Measurements from ENCODE around the gene GRID2.

The GRID2 gene

DNA sequence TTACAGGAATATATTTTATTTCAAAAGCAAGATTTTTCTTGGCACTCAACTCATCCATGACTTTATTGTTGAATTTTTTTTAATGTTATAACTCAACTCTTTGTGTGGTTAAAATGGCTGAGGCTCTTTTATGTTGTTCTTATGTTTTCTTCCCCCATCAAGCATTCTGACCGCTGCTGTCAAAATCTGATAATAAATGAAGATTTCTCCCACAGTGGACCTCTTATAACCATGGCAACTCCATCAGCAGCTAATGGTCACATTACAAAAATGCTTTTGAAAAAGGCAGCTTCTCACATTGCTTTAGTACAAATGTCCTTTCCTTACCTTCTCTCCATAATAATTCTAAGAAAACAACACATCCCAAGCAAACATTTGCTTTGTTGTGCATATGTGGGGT is 1428.7 kb downstream of the GRID2 start:
- no peak for DNase-seq (ENCODE audit: low read depth in 2 of 2, low spot score in 1 of 2)

DNA sequence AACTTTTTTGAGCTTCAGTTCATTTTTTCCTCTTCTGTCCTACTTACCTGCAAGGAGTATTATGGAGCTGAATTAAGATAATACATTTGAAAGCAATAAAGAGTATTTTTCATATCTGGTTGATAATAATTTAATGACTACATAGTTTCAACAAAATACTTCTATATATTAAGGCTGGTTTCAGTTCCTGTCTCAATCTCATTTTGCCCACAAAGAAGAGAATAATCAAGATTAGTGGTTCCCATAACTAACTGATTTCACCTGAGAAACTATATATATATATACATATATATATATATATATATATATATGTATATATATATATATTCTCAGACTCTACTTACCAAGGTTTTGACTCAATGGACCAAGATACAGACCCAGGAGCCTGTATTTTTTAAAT is 1437.1 kb downstream of the GRID2 start:
- no peak for DNase-seq (ENCODE audit: low read depth in 2 of 2, low spot score in 1 of 2)

DNA sequence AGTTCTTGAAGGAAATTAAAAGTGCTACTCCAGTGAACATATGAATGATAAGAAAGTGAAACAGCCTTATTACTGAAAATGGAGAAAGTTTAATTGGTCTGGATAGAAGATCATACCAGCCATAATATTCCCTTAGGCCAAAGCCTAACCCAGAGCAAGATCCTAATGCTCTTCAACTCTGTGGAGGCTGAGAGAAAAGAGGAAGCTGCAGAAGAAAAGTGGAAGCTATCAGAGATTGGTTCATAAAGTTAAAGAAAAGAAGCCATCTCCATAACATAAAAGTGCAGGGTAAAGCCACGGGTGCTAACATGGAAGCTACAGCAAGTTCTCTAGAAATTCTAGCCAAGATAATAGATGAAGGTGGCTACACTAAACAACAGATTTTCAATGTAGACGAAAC is 1439.3 kb downstream of the GRID2 start:
- no peak for DNase-seq (ENCODE audit: low read depth in 2 of 2, low spot score in 1 of 2)

DNA sequence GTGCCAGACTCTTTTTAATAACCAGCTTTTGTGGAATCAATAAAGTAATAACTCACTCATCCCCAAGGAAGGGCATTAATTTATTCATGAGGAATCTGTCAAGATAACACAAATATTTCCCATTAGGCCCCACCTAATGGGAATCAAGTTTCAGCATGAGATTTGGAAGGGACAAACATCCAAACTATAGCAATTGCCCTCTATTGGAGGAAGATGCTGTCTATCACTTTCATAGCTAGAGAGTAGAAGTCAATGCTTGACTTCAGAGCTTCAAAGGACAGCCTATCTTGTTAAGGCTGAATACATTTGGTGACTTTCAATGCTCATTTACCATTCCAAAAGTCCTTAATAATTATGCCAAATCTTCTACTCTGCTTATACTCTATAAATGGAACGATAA is 1439.9 kb downstream of the GRID2 start:
- no peak for DNase-seq (ENCODE audit: low read depth in 2 of 2, low spot score in 1 of 2)

DNA sequence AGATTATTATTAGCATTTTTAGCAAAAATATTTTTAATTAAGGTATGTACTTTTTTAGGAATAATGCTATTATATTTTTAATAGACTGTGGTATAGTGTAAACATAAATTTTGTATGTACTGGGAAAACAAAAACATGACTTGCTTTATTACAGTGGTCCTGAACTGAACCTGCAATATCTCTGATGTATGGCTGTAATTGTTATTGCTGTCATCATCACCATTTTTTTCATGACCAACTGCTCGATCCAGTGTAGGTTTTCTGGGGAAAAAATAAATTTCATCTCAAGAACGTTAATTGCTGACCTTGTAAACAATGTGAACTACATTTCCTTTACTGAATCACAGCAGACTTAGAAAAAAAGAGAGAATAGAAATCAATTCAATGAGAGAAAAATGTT is 1441.2 kb downstream of the GRID2 start:
- no peak for DNase-seq (ENCODE audit: low read depth in 2 of 2, low spot score in 1 of 2)

DNA sequence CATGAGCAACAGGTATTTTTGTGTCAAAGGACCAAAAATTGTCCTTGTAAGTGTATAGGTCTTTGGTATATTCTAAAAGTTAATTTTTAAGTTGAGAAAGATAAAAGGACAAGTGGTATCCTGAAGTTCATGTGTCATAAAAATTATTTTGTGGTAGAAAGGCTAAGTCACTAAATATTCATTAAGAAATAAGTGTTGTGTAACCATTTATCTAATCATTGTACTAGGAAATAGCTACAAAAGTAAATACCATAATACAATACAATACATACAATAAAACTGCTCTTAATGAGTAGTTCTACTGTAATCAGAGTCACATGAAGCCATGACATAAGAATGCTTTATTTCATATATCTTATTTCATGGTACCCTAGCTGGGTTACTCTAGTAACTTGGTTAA is 1442.3 kb downstream of the GRID2 start:
- no peak for DNase-seq (ENCODE audit: low read depth in 2 of 2, low spot score in 1 of 2)

DNA sequence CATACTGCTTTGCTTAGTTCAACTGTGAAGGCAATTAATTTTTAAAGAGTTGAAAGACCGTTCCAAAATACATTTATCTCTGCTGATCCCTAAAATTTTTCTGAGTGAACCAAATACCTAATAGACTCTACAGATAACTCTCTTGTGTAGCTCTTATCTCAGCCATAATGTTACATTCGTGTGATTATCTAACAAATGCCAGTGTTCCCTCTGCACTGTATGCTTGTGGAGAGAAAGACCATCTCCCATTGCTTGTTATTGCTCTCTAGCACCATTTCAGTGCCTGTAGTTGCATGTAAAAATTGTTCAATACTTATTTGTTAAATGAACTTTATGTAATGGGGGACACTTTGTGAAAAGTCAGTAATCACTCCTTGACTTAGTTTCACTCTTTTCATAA is 1443.5 kb downstream of the GRID2 start:
- no peak for DNase-seq (ENCODE audit: low read depth in 2 of 2, low spot score in 1 of 2)

DNA sequence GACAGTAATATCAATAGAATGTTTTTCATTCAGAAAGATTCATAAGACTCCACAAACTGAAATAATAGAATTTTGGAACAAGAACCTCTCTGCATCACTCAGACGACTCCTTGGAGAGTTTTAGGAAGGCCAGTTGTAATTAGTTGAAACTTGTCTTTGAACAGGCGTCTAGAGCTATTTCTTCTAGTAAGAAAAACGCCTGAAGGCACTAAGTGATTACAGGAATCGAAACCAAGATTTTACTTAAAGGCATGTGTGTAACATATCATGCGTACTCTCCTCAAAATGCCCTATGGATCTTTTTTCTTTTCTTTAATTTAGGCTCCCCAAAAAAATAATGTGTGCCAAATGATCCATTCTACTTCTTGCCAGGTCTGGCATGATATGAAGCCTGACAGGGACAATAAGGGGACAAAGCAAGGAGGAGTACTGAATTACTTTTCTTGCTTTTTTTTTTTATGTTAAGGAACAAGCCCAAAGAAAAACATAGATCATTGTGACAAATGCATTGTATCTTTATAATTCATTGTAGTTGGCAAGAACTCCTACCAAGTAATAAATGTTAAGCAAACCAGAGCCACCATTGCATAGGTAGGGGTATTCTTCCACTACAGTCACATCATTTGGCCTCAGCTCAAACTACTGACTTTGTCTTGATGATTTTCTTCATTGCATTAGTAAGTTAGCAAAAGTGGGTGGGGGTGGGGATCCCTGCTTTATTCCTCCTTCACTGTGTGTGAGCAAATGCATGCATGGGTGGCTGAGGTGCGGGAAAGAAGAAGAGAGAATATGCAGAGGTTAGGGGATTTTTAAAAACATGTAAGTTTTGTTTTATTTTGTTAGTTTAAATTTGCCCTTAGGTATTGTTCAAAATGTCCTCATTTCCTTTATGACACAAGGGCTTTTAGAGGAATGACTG is 1444.9 kb downstream of the GRID2 start:
- no peak for DNase-seq (ENCODE audit: low read depth in 2 of 2, low spot score in 1 of 2)

DNA sequence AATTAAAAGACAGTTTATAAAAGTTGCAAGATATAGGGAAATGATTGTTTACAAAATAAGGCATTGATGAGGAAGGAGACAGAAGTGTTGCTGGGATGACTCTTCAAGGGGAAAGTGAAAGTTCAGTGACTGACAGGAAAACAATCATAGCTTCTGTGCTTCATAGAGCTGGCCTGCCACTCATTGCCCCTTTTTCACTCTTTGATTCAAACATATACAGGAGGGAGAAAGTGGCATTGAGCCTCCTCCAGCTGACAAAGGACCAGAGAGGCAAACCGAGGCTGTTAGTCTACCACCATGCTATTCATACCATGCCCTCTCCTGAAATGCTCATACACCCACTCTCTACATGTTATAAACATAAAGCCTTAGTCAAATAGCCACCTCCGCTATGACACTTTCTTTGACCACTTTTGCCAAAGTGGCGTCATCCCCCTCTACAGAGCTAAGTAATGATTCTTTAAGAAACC is 1445.6 kb downstream of the GRID2 start:
- DNase-seq (ENCODE audit: low read depth in 2 of 2, low spot score in 1 of 2), result no peak

DNA sequence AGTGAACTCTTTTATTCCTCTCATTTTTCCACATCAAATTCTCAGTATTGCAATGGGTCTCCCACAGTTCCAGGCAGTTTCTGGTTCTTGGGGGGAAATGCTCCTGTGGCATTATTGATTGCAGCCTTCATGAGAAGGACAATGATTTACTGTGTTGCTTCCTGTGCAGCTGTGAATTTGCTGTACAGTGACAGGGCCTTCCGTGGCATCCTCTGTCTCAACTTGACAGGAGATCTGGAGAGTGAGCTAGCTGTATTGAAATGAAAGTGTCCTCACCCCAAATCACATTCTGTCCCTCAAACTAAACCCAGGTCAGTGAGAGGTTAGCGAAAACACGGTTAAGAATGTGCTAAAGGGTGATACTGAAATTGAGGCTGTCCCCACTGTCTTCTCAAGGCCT is 1447.6 kb downstream of the GRID2 start:
- DNase-seq (ENCODE audit: low read depth in 2 of 2, low spot score in 1 of 2), result no peak

DNA sequence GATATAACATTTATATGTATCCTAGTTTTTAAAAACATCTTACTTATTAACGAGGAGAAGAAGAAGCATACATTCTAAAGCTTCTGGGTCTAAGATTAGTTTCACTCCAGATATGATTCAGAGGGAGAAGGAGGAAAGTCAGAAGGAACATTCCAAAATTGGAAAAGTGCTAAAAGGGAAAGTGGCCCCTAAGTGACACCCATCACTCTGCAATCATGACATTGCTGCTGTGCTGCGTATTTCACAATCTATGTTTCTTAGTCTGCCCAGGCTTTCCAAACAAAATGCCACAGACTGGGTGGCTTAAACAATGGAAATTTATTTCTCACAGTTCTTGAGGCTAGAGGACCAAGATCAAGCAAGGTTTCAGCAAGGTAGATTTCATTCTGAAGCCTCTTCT is 1452.3 kb downstream of the GRID2 start:
- no peak for DNase-seq (ENCODE audit: low read depth in 2 of 2, low spot score in 1 of 2)

DNA sequence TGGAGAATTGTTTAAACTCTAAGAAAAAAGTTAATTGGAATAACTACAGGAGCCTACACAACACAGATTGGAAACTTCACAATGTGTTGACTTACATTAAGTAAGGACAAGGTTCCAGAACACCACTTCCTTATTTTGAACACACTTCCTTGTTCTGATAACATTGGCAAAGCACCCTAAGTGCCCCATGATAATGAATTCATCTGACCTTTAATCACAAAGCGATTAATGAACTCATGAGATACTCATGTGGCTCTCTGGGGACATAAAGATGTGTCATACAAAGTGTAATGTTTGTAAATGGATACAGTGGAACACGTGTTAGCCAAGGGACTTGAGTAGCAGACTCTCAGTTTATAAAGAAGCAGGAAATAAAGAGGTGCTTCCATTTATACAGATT is 1455.7 kb downstream of the GRID2 start:
- DNase-seq (ENCODE audit: low read depth in 2 of 2, low spot score in 1 of 2), result no peak

DNA sequence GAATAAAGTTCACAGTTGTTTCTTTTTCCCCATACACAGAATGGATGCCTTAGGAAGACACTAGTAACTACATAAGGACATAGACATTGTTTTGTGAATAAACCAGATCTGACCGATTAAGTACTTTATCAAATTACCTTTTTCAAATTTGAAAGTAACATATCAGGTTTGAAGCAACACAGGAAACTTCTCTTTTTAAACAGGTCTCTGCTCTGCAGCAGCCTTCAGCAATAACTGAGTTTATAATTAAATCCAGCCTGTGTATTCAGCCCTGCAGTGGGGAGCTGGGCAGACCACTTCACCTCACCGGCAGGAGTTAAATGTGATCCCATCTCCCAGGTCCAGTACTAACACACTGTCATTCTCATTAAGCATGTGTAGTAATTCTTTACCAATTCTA is 1456.5 kb downstream of the GRID2 start:
- DNase-seq (ENCODE audit: low read depth in 2 of 2, low spot score in 1 of 2), result no peak

DNA sequence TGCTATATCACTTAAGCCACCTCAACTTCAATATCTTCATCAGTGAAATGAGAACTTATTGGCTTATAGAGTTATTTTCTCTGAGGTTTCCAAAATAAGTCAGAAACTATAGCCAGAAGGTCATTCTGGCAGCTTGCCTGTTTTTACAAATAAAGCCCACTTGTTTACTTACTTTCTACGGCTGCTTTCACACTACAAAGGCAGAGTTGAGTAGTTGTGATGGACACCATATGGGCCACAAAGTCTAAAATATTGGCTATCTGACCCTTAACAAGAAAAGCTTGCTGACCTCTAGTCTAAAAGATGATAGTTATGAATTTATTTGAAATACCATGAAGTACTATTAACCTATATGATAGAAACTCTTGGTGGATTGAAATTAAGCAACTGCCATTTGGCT is 1457.5 kb downstream of the GRID2 start:
- no peak for DNase-seq (ENCODE audit: low read depth in 2 of 2, low spot score in 1 of 2)

DNA sequence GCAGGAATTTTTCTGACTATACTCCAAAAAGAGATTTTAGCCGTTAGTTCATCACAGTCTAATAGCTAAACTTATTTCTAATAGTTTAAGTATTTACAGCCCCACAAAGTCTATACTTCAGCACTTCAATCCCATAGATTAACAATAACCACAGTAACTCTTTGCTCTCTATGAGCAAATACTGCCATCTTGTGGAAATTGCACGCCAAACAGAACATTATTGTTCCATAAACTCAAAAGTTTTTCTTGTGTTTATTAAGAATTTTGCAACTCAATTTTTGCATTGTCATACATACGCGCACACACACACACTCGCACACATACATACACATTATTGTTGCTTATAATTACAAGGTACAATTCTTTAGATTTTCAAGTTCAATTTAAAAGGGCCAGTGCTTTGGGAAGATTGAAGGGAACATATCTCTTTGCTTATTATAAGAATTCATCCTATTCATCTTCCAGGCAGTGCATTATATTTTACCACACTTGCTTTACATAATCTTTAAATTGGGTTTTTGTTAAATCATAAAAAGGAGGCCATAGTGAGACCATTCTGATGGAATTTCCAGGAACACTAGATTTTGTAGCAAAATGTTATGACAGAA is 1461.0 kb downstream of the GRID2 start:
- no peak for DNase-seq (ENCODE audit: low read depth in 2 of 2, low spot score in 1 of 2)

DNA sequence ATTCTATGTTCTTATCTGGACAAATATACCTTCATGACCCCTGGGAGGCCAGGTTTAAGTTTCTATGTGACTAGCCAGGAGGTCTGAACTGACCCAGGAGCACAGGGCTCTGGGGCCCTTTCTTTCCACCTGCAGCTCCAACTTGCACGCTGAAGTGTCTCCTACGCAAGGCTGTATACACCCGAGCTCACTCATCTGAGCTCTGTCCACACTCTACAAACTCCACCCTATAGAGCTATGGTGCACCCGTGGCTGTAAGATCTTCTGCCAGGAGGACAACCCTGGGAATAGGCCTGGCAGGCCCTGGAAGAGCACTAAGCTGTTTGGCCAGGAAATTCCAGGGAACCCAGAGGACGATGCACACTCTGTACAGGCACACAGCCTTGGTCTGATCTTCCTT is 1464.2 kb downstream of the GRID2 start:
- no peak for DNase-seq (ENCODE audit: low read depth in 2 of 2, low spot score in 1 of 2)

DNA sequence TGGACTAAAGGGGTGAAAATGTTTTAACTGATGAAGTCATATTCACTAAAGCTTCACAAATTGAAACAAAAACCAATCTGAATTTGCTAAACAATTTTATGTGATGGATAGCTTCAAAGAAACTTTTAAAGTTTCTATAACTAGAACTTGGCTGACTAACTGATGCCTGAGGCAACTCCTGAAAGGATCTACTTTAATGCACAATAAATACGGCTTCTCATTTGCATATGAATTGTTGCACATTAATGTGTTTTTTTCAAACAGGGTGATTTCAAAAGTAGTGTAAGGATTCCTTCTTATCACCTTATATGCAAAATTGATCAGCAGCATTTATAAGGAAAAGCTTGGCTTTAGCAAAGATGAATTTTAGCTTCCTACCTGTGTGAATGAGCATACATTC is 1466.4 kb downstream of the GRID2 start:
- DNase-seq (ENCODE audit: low read depth in 2 of 2, low spot score in 1 of 2), result no peak

DNA sequence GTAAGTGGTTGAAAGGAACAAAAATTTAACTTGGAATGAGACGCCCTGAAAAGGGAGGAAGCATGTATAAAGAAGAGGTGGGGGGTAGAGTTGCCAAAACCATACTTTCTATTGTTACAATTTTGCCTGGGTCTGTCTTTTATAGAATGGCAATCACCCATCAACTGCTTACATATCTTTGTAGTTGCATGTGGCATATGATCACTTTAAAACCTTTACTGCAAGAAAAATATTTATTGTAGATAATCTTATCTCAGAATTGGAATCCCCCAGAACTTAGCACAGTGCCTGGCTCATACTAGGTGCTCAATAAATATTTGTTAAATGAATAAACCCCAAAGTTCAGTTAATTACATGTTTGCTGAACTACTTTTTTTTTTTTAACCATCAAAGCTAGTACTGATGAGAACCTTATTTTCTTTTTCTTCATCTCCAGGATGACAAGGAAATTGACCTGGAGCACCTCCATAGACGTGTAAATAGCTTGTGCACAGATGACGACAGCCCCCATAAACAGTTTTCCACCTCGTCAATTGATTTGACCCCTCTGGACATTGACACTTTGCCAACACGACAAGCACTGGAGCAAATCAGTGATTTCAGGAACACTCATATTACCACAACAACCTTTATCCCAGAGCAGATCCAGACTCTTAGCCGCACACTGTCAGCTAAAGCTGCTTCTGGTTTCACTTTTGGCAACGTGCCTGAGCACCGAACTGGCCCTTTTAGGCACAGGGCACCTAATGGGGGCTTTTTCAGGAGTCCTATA is 1468.1 kb downstream of the GRID2 start:
- DNase-seq (ENCODE audit: low read depth in 2 of 2, low spot score in 1 of 2), result no peak

DNA sequence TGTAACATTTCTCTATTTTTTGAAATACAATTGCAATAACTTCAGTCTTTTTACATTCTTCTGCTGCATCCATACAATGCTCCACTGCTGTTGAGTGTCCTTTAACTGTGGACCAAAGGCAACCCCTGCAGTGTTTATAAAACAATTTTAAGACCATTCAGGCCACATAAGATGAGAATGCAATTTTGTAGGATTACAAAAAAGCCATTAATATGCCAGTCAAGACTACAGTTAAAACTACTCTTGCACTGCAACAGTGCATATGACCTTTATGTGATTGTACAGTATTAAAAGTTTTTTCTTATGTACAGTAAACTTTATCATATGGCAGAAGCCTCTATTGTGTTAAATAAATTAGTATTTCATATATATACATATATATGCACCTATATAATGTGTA is 1469.1 kb downstream of the GRID2 start:
- DNase-seq (ENCODE audit: low read depth in 2 of 2, low spot score in 1 of 2), result no peak

DNA sequence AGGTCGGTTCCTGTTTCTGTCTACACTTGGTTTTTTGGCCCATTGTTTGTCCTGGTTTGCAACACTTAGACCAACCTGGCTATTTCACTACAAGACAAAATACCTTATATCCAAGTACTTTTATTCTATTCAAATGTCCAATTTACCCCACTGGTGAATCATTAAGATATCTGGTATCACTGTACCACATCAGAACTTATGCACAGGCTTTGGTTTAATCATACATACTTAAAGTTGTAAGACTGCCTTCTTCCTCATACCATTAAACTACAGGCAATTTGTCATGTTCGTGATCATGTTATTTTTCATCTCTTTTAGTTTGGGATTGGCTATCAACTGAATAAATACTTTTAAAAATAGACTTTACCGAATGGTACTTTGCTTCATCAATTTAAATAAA is 1471.8 kb downstream of the GRID2 start:
- no peak for DNase-seq (ENCODE audit: low read depth in 2 of 2, low spot score in 1 of 2)

DNA sequence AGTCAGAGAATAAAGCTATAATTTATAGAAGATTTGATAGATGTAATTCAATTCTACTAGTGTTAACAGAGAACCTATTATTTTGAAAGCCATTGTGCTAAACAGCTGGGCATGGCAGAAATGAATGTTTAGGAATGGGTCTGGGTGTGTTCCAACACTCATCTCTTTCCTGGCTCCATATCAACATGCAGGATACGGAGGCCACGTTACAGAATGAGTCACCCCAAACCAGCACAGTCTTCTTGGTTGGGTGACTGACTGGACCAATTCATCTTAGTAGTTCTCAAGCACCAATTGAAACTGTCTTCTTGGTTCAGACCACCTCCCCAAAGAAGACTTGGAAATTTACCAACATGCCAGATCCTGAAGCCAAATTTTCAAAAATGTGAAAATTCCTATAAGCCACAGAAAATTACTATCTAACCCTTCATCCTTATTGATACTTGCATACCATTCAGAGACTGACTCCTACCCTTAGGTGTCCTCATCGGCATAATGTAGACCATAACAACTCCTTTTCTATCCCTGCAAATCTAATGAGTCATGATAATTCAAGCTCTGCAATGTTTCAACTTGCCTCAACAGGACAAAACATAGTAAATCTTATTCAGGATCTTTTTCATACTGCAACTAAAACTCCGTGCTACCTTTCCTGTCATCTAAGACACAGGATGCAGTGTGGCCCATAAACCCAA is 1472.8 kb downstream of the GRID2 start:
- DNase-seq (ENCODE audit: low read depth in 2 of 2, low spot score in 1 of 2), result no peak

Data from stimulated activated CD8-positive, alpha-beta memory T cell treated with anti-CD3 and anti-CD28 coated beads, Interleukin-4, amount 100 ng/mL, for 1 hour (primary cell).